ENCODE data around the gene SLC16A7. TPM values are rescaled to one million over a fixed set of nuclear protein-coding genes. Genes with fewer than 3 reads are reported as not detected.

Gene SLC16A7
- total RNA-seq, 3 donors from 2014 or later (not counting 1 experiment from before 2014, with no cell fraction given) = 42.4 to 46.9 (median 43.2) TPM

DNA sequence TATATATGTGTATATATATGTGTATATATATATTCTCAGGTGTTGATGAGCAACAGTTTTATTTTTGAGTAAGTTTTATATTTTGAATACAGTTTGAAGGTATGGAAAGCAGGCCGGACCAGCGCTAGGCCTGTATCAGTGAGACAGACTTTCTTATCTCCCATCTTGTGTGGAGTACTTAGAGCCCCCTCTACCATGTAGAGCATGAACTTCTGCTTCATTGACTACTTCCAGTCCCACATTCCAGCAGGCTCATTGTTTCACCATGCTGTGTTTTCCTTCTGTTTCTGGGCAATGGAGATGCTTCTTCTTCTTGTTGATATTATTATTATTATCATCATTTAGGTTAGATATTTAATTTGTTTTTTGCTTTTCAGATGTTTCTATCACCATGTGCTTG is 76.4 kb downstream of the SLC16A7 start:
- Histone ChIP-seq H3K4me1 (ENCODE audit: control insufficient read depth, insufficient read depth, low read length) (no peaks in the 10 kb centered on the region), H3K36me3 (ENCODE audit: control insufficient read depth, insufficient read depth, low read length) (no peaks in the 10 kb centered on the region), H3K27me3 (ENCODE audit: control insufficient read depth, insufficient read depth, low read length) (no peaks in the 10 kb centered on the region), H3K9me3 (ENCODE audit: control insufficient read depth, insufficient read depth, low read length) (no peaks in the 10 kb centered on the region), H3K4me3 (ENCODE audit: low read length) (no peak overlapping the region), H3K27ac (ENCODE audit: low read length) (no peak overlapping the region)
- no peak overlapping the region for H3K27ac Mint-ChIP-seq
- DNase-seq (no peak), ATAC-seq (no peak)
- WGBS (ENCODE audit: insufficient coverage) = 94% methylated on average over 2 of the region's 2 CpGs
- H3K4me3 Mint-ChIP-seq = no peak overlapping the region
- H3K36me3 Mint-ChIP-seq = no peaks in the 10 kb centered on the region
- H3K4me1 Mint-ChIP-seq = peaks cover 30 to 50% of the 10 kb centered on the region in 2 donors
- no peaks in the 10 kb centered on the region for H3K9me3 Mint-ChIP-seq
- TF ChIP-seq, protein P1, sequence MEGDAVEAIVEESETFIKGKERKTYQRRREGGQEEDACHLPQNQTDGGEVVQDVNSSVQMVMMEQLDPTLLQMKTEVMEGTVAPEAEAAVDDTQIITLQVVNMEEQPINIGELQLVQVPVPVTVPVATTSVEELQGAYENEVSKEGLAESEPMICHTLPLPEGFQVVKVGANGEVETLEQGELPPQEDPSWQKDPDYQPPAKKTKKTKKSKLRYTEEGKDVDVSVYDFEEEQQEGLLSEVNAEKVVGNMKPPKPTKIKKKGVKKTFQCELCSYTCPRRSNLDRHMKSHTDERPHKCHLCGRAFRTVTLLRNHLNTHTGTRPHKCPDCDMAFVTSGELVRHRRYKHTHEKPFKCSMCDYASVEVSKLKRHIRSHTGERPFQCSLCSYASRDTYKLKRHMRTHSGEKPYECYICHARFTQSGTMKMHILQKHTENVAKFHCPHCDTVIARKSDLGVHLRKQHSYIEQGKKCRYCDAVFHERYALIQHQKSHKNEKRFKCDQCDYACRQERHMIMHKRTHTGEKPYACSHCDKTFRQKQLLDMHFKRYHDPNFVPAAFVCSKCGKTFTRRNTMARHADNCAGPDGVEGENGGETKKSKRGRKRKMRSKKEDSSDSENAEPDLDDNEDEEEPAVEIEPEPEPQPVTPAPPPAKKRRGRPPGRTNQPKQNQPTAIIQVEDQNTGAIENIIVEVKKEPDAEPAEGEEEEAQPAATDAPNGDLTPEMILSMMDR (IDR thresholded peaks at IDR 0.05) = no peak
- intact Hi-C loops (cut with micrococcal nuclease) = no loop called here
- H3K27me3 Mint-ChIP-seq (ENCODE audit: low read depth in 2 of 2) = no peaks in the 10 kb centered on the region

DNA sequence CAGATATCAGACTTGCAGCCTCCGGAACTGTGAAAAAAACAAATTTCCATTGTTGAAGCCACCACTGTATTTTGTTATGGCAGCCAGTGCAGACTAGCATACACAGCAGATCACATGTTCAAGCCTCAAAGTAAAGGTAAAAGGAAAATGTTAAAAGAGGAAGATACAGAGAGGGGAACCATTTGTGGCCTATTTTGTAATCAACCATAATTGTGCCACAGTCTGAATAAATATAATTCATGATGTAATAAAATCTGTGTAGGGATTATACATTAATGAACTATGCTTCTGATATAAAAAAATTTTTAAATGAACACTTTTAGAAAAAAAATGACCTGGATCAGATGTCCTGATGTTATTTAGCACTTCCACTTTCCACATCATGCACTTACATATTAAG is 79.6 kb downstream of the SLC16A7 start:
- H3K27me3 Mint-ChIP-seq (ENCODE audit: low read depth in 2 of 2) = no peaks in the 10 kb centered on the region
- no peaks in the 10 kb centered on the region for H3K36me3 ChIP-seq (ENCODE audit: control insufficient read depth, insufficient read depth, low read length)
- 73% methylated on average over 1 of the region's 1 CpG for WGBS (ENCODE audit: insufficient coverage)

DNA sequence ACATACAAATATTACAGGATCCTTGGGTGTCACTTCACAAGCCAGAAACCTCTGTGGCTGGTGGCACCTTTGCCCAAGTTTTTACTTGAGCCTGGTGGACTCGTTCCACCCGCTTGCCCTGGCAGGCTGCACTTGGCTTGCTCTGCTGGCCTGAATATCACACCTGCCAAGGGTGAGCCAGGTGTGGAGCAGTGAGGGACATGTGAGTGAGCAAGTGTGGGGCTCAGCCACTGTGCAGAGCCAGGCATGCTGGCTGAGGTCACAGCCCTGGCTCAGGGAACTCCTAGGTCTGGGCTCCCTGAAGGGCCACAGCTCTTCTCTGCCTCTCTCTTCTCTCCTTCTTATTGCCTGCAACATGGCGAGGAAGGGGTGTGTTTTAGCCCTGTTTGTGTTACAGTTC is 82.0 kb downstream of the SLC16A7 start:
- 81% methylated on average over 3 of the region's 3 CpGs for WGBS (ENCODE audit: insufficient coverage)
- Histone ChIP-seq H3K4me1 (ENCODE audit: control insufficient read depth, insufficient read depth, low read length) (no peaks in the 10 kb centered on the region), H3K27me3 (ENCODE audit: control insufficient read depth, insufficient read depth, low read length) (no peaks in the 10 kb centered on the region), H3K36me3 (ENCODE audit: control insufficient read depth, insufficient read depth, low read length) (no peaks in the 10 kb centered on the region), H3K27ac (ENCODE audit: low read length) (no peak overlapping the region), H3K4me3 (ENCODE audit: low read length) (no peak overlapping the region), H3K9me3 (ENCODE audit: control insufficient read depth, insufficient read depth, low read length) (peaks cover 10% of the 10 kb centered on the region)
- H3K36me3 Mint-ChIP-seq = no peaks in the 10 kb centered on the region
- TF ChIP-seq, protein P1 (IDR thresholded peaks at IDR 0.05) = no peak
- ATAC-seq = no peak
- no peaks in the 10 kb centered on the region for H3K27me3 Mint-ChIP-seq (ENCODE audit: low read depth in 2 of 2)
- H3K9me3 Mint-ChIP-seq = no peaks in the 10 kb centered on the region
- intact Hi-C loops (cut with micrococcal nuclease) = no loop called here
- H3K4me1 Mint-ChIP-seq = peaks cover 26 to 39% of the 10 kb centered on the region in 2 donors
- no peak for DNase-seq
- H3K4me3 Mint-ChIP-seq = no peak overlapping the region
- no peak overlapping the region for H3K27ac Mint-ChIP-seq

More for the DNA sequence above, 79.6 kb downstream of the SLC16A7 start:
- Mint-ChIP-seq H3K4me3 (no peak overlapping the region), H3K4me1 (peaks cover 20 to 38% of the 10 kb centered on the region in 2 donors), H3K36me3 (no peaks in the 10 kb centered on the region), H3K27ac (peak overlapping the region; percentile 13 to 30), H3K9me3 (no peaks in the 10 kb centered on the region)
- Histone ChIP-seq H3K27ac (ENCODE audit: low read length) (no peak overlapping the region), H3K4me3 (ENCODE audit: low read length) (no peak overlapping the region), H3K4me1 (ENCODE audit: control insufficient read depth, insufficient read depth, low read length) (no peaks in the 10 kb centered on the region), H3K9me3 (ENCODE audit: control insufficient read depth, insufficient read depth, low read length) (peaks cover 10% of the 10 kb centered on the region), H3K27me3 (ENCODE audit: control insufficient read depth, insufficient read depth, low read length) (no peaks in the 10 kb centered on the region)
- TF ChIP-seq, protein P1 (IDR thresholded peaks at IDR 0.05) = no peak
- no peak for ATAC-seq
- intact Hi-C loops (cut with micrococcal nuclease) = no loop called here
- DNase-seq = no peak

DNA sequence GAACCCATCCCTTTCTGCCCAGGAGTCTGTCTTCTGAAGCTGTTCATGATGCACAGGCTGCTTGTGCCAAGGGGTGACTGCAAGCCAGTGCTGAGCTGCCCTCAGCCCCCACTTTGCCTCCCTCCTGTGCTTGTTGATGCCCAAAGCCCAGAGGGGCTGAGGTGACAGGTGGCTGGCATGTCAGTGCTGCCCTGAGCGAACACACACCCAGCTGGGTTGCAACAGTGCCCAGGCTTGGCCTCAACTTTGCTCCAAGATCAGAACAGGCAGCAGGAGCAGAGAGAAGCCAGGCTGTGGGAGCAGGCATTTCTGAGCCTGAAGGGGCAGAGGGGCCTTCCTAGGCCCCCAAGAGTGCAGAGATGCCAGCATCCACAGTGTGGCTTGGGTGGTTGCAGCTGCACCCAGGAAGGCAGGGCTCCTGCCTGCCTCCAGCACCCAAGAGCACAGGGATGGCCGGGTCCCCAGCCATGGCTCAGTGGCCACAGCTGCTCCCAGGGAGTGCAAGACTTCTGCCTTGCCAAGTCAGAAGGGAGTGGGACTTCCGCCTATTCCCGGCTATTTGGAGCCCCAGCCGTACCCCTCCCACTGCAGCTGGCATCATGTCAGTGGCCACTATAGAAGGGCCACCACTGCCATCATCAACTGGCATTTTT is 83.1 kb downstream of the SLC16A7 start:
- H3K4me3 ChIP-seq (ENCODE audit: low read length) = no peak overlapping the region
- no peak overlapping the region for H3K4me3 Mint-ChIP-seq
- no peak overlapping the region for H3K27ac ChIP-seq (ENCODE audit: low read length)
- H3K9me3 Mint-ChIP-seq = no peaks in the 10 kb centered on the region
- 95% methylated on average over 5 of the region's 5 CpGs for WGBS (ENCODE audit: insufficient coverage)
- peaks cover 36 to 49% of the 10 kb centered on the region in 2 donors for H3K4me1 Mint-ChIP-seq
- H3K36me3 Mint-ChIP-seq = no peaks in the 10 kb centered on the region
- TF ChIP-seq, protein P1 (IDR thresholded peaks at IDR 0.05) = no peak
- H3K27me3 ChIP-seq (ENCODE audit: control insufficient read depth, insufficient read depth, low read length) = no peaks in the 10 kb centered on the region
- H3K27ac Mint-ChIP-seq = no peak overlapping the region
- ATAC-seq = no peak
- no peaks in the 10 kb centered on the region for H3K36me3 ChIP-seq (ENCODE audit: control insufficient read depth, insufficient read depth, low read length)
- peaks cover 10% of the 10 kb centered on the region for H3K9me3 ChIP-seq (ENCODE audit: control insufficient read depth, insufficient read depth, low read length)
- H3K4me1 ChIP-seq (ENCODE audit: control insufficient read depth, insufficient read depth, low read length) = no peaks in the 10 kb centered on the region
- H3K27me3 Mint-ChIP-seq (ENCODE audit: low read depth in 2 of 2) = no peaks in the 10 kb centered on the region
- DNase-seq = no peak
- intact Hi-C loops (cut with micrococcal nuclease) = no loop called here

Measured in natural killer cell (primary cell).